SK-N-SH (cell line): ENCODE data around the gene EHD2. TPM values are rescaled to one million over a fixed set of nuclear protein-coding genes. Genes with fewer than 3 reads are reported as not detected.
A peak's percentile ranks its signal among the peaks of the same experiment; 100 is the strongest.
"Not testable (repeated sequence)": the region's sequence is repeated elsewhere in the genome, so short reads cannot be mapped to it uniquely, and the experiment has no call there.

ENCODE experiments used
- CTCF ChIA-PET: fragments of 300-600, 350-600 bp; formaldehyde crosslinking; extraction: SDS; loops from one replicate; lab custom pipeline; 2021; lab: Yijun Ruan, JAX
- POLR2A ChIA-PET: fragments of 350-600 bp; sonication (Branson Sonifier 250); formaldehyde crosslinking; extraction: SDS; loops from one replicate; lab custom pipeline; 2020; ENCODE audit warnings: antibody characterized with exemption, inconsistent platforms; lab: Yijun Ruan, JAX
- DNase-seq: peaks from one replicate; pipeline ENCODE4 v3.0.0; 2012
- H2AFZ ChIP-seq: fragments of 200-600 bp; sonication (generic); 2 replicates; pipeline ENCODE4 v1.8.1; 2016; ENCODE audit warnings: antibody characterized with exemption, mild to moderate bottlenecking, low read depth
- H3F3A ChIP-seq: fragments of 200-600 bp; sonication (generic); replicated peaks from 2 replicates; pipeline ENCODE3; 2016; ENCODE audit warnings: antibody characterized with exemption, mild to moderate bottlenecking; ENCODE audit not compliant: insufficient read depth
- H3K27ac ChIP-seq, 2 experiments: fragments of 200-500 bp in 1 of 2; fragments of 200-600 bp in 1 of 2; sonication (Bioruptor generic) in 1 of 2; sonication (generic), shearing (Covaris generic) in 1 of 2; 2 replicates each; pipeline versions ENCODE4 v1.5.1 to v1.6.1; 2014 to 2016; ENCODE audit warnings: low read depth in 2 of 2, inconsistent platforms in 1 of 2, low read length in 1 of 2, mild to moderate bottlenecking in 1 of 2, mixed read lengths in 1 of 2
- H3K27me3 ChIP-seq: fragments of 200-600 bp; sonication (generic), shearing (Covaris generic); 2 replicates; pipeline ENCODE4 v1.6.1; 2016; ENCODE audit warnings: mixed run types; ENCODE audit not compliant: insufficient read depth
- H3K36me3 ChIP-seq, 2 experiments: fragments of 200-500 bp in 1 of 2; fragments of 200-600 bp in 1 of 2; sonication (Bioruptor generic) in 1 of 2; sonication (generic) in 1 of 2; replicated peaks in 1 of 2; 2 replicates each; pipeline versions ENCODE3 to v1.5.1; 2014 to 2016; ENCODE audit warnings: low read length in 1 of 2, mild to moderate bottlenecking in 1 of 2; ENCODE audit not compliant: insufficient read depth in 2 of 2, control insufficient read depth in 1 of 2
- H3K4me1 ChIP-seq, 2 experiments: fragments of 200-500 bp in 1 of 2; fragments of 200-600 bp in 1 of 2; sonication (Bioruptor generic) in 1 of 2; sonication (generic), shearing (Covaris generic) in 1 of 2; 2 replicates each; pipeline versions ENCODE4 v1.5.1 to v1.6.1; 2014 to 2016; ENCODE audit warnings: low read depth in 1 of 2, low read length in 1 of 2, mixed run types in 1 of 2; ENCODE audit not compliant: insufficient read depth in 2 of 2, control insufficient read depth in 1 of 2
- H3K4me2 ChIP-seq: fragments of 200-600 bp; sonication (generic), shearing (Covaris generic); 2 replicates; pipeline ENCODE4 v1.6.1; 2017; ENCODE audit warnings: mixed run types
- H3K4me3 ChIP-seq, 2 experiments: fragments of 200-500 bp in 1 of 2; fragments of 200-600 bp in 1 of 2; sonication (Bioruptor generic) in 1 of 2; sonication (generic), shearing (Covaris generic) in 1 of 2; 2 replicates each; pipeline versions ENCODE4 v1.5.1 to v1.8.1; 2014 to 2016; ENCODE audit warnings: low read depth in 2 of 2, inconsistent platforms in 1 of 2, low read length in 1 of 2, mild to moderate bottlenecking in 1 of 2, mixed read lengths in 1 of 2, moderate library complexity in 1 of 2
- H3K79me2 ChIP-seq: fragments of 200-600 bp; sonication (generic); 2 replicates; pipeline ENCODE4 v1.8.1; 2017; ENCODE audit warnings: mild to moderate bottlenecking; ENCODE audit not compliant: insufficient read depth
- H3K9ac ChIP-seq: fragments of 200-600 bp; sonication (generic); 2 replicates; pipeline ENCODE4 v1.6.1; 2017; ENCODE audit warnings: mixed run types
- H3K9me2 ChIP-seq: fragments of 200-600 bp; sonication (generic); 2 replicates; pipeline ENCODE4 v1.6.1; 2017; ENCODE audit warnings: mixed run types
- H3K9me3 ChIP-seq: fragments of 200-600 bp; sonication (generic); 2 replicates; pipeline ENCODE4 v1.6.1; 2017; ENCODE audit warnings: mixed run types, mild to moderate bottlenecking, moderate library complexity
- H4K20me1 ChIP-seq: fragments of 200-600 bp; sonication (generic); 2 replicates; pipeline ENCODE4 v1.6.1; 2017; ENCODE audit warnings: mild to moderate bottlenecking, mixed run types; ENCODE audit not compliant: insufficient read depth
- CHD2 ChIP-seq: fragments of 150-350 bp; IDR thresholded peaks from 2 replicates; pipeline ENCODE4 v1.6.1; 2018; ENCODE audit warnings: low read length; ENCODE audit not compliant: partially characterized antibody
- EP300 ChIP-seq, 2 experiments: IDR thresholded peaks; 2 replicates each; pipeline versions ENCODE4 v1.4.0 to v1.6.1; 2012; ENCODE audit warnings: borderline replicate concordance in 1 of 2, low read depth in 1 of 2, low read length in 1 of 2
- EZH2phosphoT487 ChIP-seq: fragments of 200-600 bp; sonication (generic); IDR thresholded peaks from 2 replicates; pipeline ENCODE4 v1.6.1; 2017; ENCODE audit warnings: low read depth, mixed run types, mild to moderate bottlenecking, antibody characterized with exemption, moderate library complexity, borderline replicate concordance
- FOXJ3 ChIP-seq: sonication (generic); formaldehyde crosslinking; IDR thresholded peaks from 2 replicates; pipeline ENCODE4 v1.5.1; 2020; ENCODE audit warnings: mild to moderate bottlenecking, missing genetic modification reagents
- GABPA ChIP-seq: IDR thresholded peaks from 2 replicates; pipeline ENCODE4 v1.4.0; 2012; ENCODE audit warnings: low read depth, mild to moderate bottlenecking
- GATA2 ChIP-seq: sonication (generic); formaldehyde crosslinking; IDR thresholded peaks from 2 replicates; pipeline ENCODE4 v1.5.0; 2020; ENCODE audit warnings: mild to moderate bottlenecking, missing genetic modification reagents
- JUND ChIP-seq: IDR thresholded peaks from 2 replicates; pipeline ENCODE4 v1.4.0; 2012
- MEF2A ChIP-seq: IDR thresholded peaks from 2 replicates; pipeline ENCODE4 v1.4.0; 2012; ENCODE audit warnings: low read depth, borderline replicate concordance
- MXI1 ChIP-seq: IDR thresholded peaks from 2 replicates; pipeline ENCODE4 v1.6.1; 2012; ENCODE audit warnings: mild to moderate bottlenecking, low read depth, low read length, improper control_type of control experiment
- NFIC ChIP-seq: IDR thresholded peaks from 2 replicates; pipeline ENCODE4 v1.4.0; 2012; ENCODE audit warnings: borderline replicate concordance
- NRF1 ChIP-seq: IDR thresholded peaks from 2 replicates; pipeline ENCODE4 v1.6.1; 2012; ENCODE audit warnings: low read depth, mild to moderate bottlenecking, low read length
- POLR2AphosphoS5 ChIP-seq: IDR thresholded peaks from 2 replicates; pipeline ENCODE4 v1.6.1; 2012; ENCODE audit warnings: low read depth, low read length
- RFX5 ChIP-seq: IDR thresholded peaks from 2 replicates; pipeline ENCODE4 v1.6.1; 2012; ENCODE audit warnings: mild to moderate bottlenecking, improper control_type of control experiment, low read length
- SIN3A ChIP-seq: IDR thresholded peaks from 2 replicates; pipeline ENCODE4 v1.6.1; 2012; ENCODE audit warnings: low read depth, mild to moderate bottlenecking, low read length, moderate library complexity, borderline replicate concordance
- SMC3 ChIP-seq: IDR thresholded peaks from 2 replicates; pipeline ENCODE4 v1.6.1; 2012; ENCODE audit warnings: low read depth, low read length, improper control_type of control experiment
- TCF12 ChIP-seq: IDR thresholded peaks from 2 replicates; pipeline ENCODE4 v1.4.0; 2012
- TEAD4 ChIP-seq: IDR thresholded peaks from 2 replicates; pipeline ENCODE4 v1.4.0; 2012; ENCODE audit warnings: mild to moderate bottlenecking, borderline replicate concordance; ENCODE audit not compliant: insufficient read depth
- YY1 ChIP-seq: IDR thresholded peaks from 2 replicates; pipeline ENCODE4 v1.4.0; 2012; ENCODE audit warnings: low read depth, mild to moderate bottlenecking
- WGBS: methylation state at CpG from one replicate; pipeline ENCODE4 v1.1.6; 2017; ENCODE audit warnings: low lambda C conversion rate; 5-methylcytosine and 5-hydroxymethylcytosine counted together
- polyA plus RNA-seq, 3 experiments: library from polyadenylated mRNA; depleted of rRNA; stranded (reverse); fragments of >200 nt; gene quantifications; 2 replicates each; pipeline ENCODE4 v1.2.3, GENCODE V29; 2012
- TF ChIP-seq, protein P1 (sequence below): fragments of 150-350 bp; IDR thresholded peaks from 2 replicates; pipeline ENCODE4 v1.6.1; 2017; ENCODE audit warnings: antibody characterized with exemption, low read length, low read depth, borderline replicate concordance
- TF ChIP-seq, protein P2 (sequence below): IDR thresholded peaks from 2 replicates; pipeline ENCODE4; 2012
- TF ChIP-seq, protein P3 (sequence below): IDR thresholded peaks from 2 replicates; pipeline ENCODE4 v1.4.0; 2012; ENCODE audit warnings: low read depth, borderline replicate concordance

EHD2 gene
- polyA plus RNA-seq, 1 of the 3 experiments (the other 2 are of a cell fraction): 55.5 TPM

DNA sequence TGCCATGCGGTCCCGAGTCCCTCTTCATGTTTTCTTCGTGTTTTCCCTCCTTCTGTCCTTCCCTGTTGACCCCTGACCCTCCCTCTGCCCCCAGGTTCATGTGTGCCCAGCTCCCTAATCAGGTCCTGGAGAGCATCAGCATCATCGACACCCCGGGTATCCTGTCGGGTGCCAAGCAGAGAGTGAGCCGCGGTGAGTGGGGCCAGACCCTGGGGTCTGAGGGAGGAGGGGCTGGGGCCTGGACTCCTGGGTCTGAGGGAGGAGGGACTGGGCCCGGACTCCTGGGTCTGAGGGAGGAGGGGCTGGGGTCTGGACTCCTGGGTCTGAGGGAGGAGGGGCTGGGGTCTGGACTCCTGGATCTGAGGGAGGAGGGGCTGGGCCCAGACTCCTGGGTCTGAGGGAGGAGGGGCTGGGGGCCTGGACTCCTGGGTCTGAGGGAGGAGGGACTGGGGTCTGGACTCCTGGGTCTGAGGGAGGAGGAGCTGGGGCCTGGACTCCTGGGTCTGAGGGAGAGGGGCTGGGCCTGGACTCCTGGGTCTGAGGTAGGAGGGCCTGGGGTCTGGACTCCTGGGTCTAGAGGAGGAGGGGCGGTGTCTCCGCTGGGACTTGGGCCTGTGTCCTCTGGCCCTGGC, 5.3 kb downstream of the EHD2 start:
- peak in 1 of 2 experiments; percentile 15; a peak in 1 of 4 replicates for TF ChIP-seq EP300 (IDR thresholded peaks at IDR 0.05; ENCODE audit: borderline replicate concordance in 1 of 2, low read depth in 1 of 2, low read length in 1 of 2)
- H3K4me2 ChIP-seq: peak overlapping the region; percentile 84
- not testable (repeated sequence) for H4K20me1 ChIP-seq, H2AFZ ChIP-seq, H3K9me3 ChIP-seq, H3K27me3 ChIP-seq, H3K9me2 ChIP-seq
- peak overlapping the region in 1 of 2 experiments; percentile 40; a peak in 1 of 4 replicates for H3K4me3 ChIP-seq
- WGBS: 68% methylated on average over 7 of the region's 11 CpGs
- peaks cover 34% of the 10 kb centered on the region for H3F3A ChIP-seq
- CTCF ChIA-PET: interaction anchor here (0.6 to 23.1 kb wide), 8 partner anchors 8 to 282 kb away, joined by 3 to 475 read pairs (median 4); partner anchors contain the start of genes NAPA and NOP53
- H3K27ac ChIP-seq: peak overlapping the region; percentile 94 to 95
- peaks cover 87% of the 10 kb centered on the region for H3K79me2 ChIP-seq
- peaks cover 0 to 33% of the 10 kb centered on the region in 2 experiments for H3K36me3 ChIP-seq
- POLR2A ChIA-PET: interaction anchor here (0.6 to 1.5 kb wide), 5 partner anchors 19 to 444 kb away, joined by 3 to 8 read pairs (median 3); partner anchors contain the start of genes INAFM1 and NOP53
- H3K9ac ChIP-seq: peak overlapping the region; percentile 62
- DNase-seq: peak; percentile 53
- peaks cover 19 to 21% of the 10 kb centered on the region in 2 experiments; a peak in 3 of 4 replicates for H3K4me1 ChIP-seq

DNA sequence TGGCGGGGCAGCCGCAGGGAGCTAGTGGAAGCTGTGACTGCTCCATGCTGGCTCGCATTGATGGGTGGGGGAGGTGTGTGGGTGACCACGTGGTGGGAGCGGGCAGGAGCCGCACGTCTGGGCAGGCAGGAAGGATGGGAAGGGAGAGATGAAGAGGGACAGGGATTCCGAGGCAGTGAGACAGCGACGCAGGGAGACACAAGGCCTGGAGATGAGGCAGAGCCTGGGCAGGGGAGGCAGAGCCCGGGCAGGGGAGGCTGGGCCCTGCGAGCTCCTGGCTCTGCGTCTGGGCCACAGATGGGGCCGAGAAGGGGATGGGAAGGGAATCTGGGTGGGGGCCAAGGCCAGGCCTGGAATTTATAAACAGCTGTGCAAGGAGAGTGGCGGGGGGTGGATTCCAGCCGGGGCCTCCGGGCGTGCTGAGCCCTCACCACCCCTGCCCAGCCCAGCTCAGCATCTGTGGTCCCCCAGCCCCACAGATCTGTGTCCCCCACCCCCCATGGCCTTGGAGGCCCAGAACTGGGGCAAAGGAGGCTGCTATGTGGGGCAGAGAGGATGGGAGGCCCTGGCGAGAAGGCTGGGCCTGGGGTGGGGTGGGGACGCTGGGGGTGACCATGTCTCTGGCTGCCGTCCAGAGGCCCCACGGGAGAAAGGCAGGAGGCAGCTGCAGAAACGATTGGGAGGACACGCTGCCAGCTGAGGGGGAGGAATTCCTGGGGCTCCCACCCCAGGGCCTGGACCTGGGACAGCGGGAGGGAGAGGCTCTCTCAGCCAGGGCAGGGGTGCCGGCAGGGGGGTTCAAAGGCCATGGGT, 6.0 kb downstream of the EHD2 start:
- peaks cover 19 to 21% of the 10 kb centered on the region in 2 experiments; a peak in 3 of 4 replicates for H3K4me1 ChIP-seq
- TF ChIP-seq, protein P1, sequence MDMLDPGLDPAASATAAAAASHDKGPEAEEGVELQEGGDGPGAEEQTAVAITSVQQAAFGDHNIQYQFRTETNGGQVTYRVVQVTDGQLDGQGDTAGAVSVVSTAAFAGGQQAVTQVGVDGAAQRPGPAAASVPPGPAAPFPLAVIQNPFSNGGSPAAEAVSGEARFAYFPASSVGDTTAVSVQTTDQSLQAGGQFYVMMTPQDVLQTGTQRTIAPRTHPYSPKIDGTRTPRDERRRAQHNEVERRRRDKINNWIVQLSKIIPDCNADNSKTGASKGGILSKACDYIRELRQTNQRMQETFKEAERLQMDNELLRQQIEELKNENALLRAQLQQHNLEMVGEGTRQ: peak; percentile 72
- TF ChIP-seq SMC3 (no peak; the same call in 1 of the 2 replicates), SIN3A (0 out of 2 replicates have a peak, but pooled peaks have one; percentile 86), GATA2 (0 out of 2 replicates have a peak, but pooled peaks have one; percentile 28), POLR2AphosphoS5 (peak; percentile 79), MEF2A (no peak), MXI1 (peak; percentile 78), CHD2 (no peak), NRF1 (no peak), EZH2phosphoT487 (no peak), NFIC (peak; percentile 85), EP300 (IDR thresholded peaks at IDR 0.05; ENCODE audit: borderline replicate concordance in 1 of 2, low read depth in 1 of 2, low read length in 1 of 2) (peak; percentile 57 to 79; a peak in 2 of 4 replicates), YY1 (peak; percentile 44; the same call in 1 of the 2 replicates), FOXJ3 (peak; percentile 63), GABPA (no peak), TCF12 (peak; percentile 97), JUND (no peak; the same call in 1 of the 2 replicates), RFX5 (no peak), TEAD4 (peak; percentile 85)
- TF ChIP-seq, protein P2, sequence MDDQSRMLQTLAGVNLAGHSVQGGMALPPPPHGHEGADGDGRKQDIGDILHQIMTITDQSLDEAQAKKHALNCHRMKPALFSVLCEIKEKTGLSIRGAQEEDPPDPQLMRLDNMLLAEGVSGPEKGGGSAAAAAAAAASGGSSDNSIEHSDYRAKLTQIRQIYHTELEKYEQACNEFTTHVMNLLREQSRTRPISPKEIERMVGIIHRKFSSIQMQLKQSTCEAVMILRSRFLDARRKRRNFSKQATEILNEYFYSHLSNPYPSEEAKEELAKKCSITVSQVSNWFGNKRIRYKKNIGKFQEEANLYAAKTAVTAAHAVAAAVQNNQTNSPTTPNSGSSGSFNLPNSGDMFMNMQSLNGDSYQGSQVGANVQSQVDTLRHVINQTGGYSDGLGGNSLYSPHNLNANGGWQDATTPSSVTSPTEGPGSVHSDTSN: peak; percentile 72
- TF ChIP-seq, protein P3, sequence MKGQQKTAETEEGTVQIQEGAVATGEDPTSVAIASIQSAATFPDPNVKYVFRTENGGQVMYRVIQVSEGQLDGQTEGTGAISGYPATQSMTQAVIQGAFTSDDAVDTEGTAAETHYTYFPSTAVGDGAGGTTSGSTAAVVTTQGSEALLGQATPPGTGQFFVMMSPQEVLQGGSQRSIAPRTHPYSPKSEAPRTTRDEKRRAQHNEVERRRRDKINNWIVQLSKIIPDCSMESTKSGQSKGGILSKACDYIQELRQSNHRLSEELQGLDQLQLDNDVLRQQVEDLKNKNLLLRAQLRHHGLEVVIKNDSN: peak; percentile 92

More for the DNA sequence above, 6.0 kb downstream of the EHD2 start:
- Histone ChIP-seq H3K9me3 (no peaks in the 10 kb centered on the region), H3K27me3 (no peaks in the 10 kb centered on the region), H3F3A (peaks cover 35% of the 10 kb centered on the region), H3K9ac (peak overlapping the region; percentile 62), H3K4me3 (peak overlapping the region in 1 of 2 experiments; percentile 40; a peak in 2 of 4 replicates), H4K20me1 (peaks cover 7% of the 10 kb centered on the region; the same call in 1 of the 2 replicates), H3K4me2 (peak overlapping the region; percentile 84), H3K27ac (peak overlapping the region; percentile 94 to 95), H3K36me3 (peaks cover 0 to 38% of the 10 kb centered on the region in 2 experiments), H2AFZ (no peak overlapping the region), H3K79me2 (peaks cover 87% of the 10 kb centered on the region), H3K9me2 (no peaks in the 10 kb centered on the region)
- CTCF ChIA-PET: interaction anchor here (0.6 to 23.1 kb wide), 7 partner anchors 9 to 283 kb away, joined by 3 to 475 read pairs (median 4); partner anchors contain the start of genes NAPA and NOP53
- peak; percentile 95 for DNase-seq
- POLR2A ChIA-PET: interaction anchor here (0.5 to 1.5 kb wide), 7 partner anchors 16 to 1098 kb away, joined by 3 to 8 read pairs (median 3); partner anchors contain the start of genes INAFM1 and NOP53
- WGBS: 4% methylated on average over 20 of the region's 26 CpGs
